HG03139 (cell line): ENCODE results near the gene CAND1.
"Not testable (repeated sequence)": the region's sequence is repeated elsewhere in the genome, so short reads cannot be mapped to it uniquely, and the experiment has no call there.

Experiments
- ATAC-seq: cut with Tn5 transposase; IDR thresholded peaks from one replicate; pipeline ENCODE4 v1.9.1; 2021; ENCODE audit not compliant: unreplicated experiment

Gene CAND1

GRCh38 chr12:67338426-67338825 is 69.3 kb downstream of the CAND1 start:
- ATAC-seq, result no peak

GRCh38 chr12:67339530-67339929 is 70.4 kb downstream of the CAND1 start:
- ATAC-seq, result no peak

GRCh38 chr12:67341086-67341485 is 71.9 kb downstream of the CAND1 start:
- not testable (repeated sequence) for ATAC-seq

- ATAC-seq, result no peak
These were observed 76.0 kb downstream of the CAND1 start for GRCh38 chr12:67344979-67345710.

- no peak for ATAC-seq
These were observed 79.5 kb downstream of the CAND1 start for GRCh38 chr12:67348683-67349082.

- ATAC-seq, result no peak
These were observed 83.5 kb downstream of the CAND1 start for GRCh38 chr12:67352682-67353081.

GRCh38 chr12:67354322-67354721 is 85.2 kb downstream of the CAND1 start:
- ATAC-seq, result no peak

GRCh38 chr12:67354966-67355365 is 85.8 kb downstream of the CAND1 start:
- ATAC-seq, result no peak

GRCh38 chr12:67355428-67356379 is 86.5 kb downstream of the CAND1 start:
- no peak for ATAC-seq

GRCh38 chr12:67356380-67356774 is 87.2 kb downstream of the CAND1 start:
- no peak for ATAC-seq

GRCh38 chr12:67357376-67358125 is 88.4 kb downstream of the CAND1 start:
- ATAC-seq, result no peak

- no peak for ATAC-seq
These were observed 89.7 kb downstream of the CAND1 start for GRCh38 chr12:67358781-67359338.

GRCh38 chr12:67362526-67362925 is 93.4 kb downstream of the CAND1 start:
- no peak for ATAC-seq

- ATAC-seq, result no peak
These were observed 95.1 kb downstream of the CAND1 start for GRCh38 chr12:67364228-67364627.

GRCh38 chr12:67365131-67365530 is 96.0 kb downstream of the CAND1 start:
- ATAC-seq, result no peak

- no peak for ATAC-seq
These were observed 98.7 kb downstream of the CAND1 start for GRCh38 chr12:67367843-67368242.
